Kidney tubule cell (primary cell): ENCODE results near the gene SOAT2.

ENCODE experiments used
- DNase-seq: peaks from one replicate; pipeline ENCODE4 v3.0.0-alpha.2; 2018; ENCODE audit warnings: low spot score

SOAT2 gene, protein sequence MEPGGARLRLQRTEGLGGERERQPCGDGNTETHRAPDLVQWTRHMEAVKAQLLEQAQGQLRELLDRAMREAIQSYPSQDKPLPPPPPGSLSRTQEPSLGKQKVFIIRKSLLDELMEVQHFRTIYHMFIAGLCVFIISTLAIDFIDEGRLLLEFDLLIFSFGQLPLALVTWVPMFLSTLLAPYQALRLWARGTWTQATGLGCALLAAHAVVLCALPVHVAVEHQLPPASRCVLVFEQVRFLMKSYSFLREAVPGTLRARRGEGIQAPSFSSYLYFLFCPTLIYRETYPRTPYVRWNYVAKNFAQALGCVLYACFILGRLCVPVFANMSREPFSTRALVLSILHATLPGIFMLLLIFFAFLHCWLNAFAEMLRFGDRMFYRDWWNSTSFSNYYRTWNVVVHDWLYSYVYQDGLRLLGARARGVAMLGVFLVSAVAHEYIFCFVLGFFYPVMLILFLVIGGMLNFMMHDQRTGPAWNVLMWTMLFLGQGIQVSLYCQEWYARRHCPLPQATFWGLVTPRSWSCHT

GRCh38 chr12:53102883-53103807 is at the start of gene SOAT2:
SOAT2 (plus strand) TSS chr12:53103486; CDS start chr12:53103578, 92 bp downstream.
- DNase-seq, result peak; percentile 51

GRCh38 chr12:53054112-53054878 is 49.0 kb upstream of the SOAT2 start:
- peak; percentile 95 for DNase-seq

DNA sequence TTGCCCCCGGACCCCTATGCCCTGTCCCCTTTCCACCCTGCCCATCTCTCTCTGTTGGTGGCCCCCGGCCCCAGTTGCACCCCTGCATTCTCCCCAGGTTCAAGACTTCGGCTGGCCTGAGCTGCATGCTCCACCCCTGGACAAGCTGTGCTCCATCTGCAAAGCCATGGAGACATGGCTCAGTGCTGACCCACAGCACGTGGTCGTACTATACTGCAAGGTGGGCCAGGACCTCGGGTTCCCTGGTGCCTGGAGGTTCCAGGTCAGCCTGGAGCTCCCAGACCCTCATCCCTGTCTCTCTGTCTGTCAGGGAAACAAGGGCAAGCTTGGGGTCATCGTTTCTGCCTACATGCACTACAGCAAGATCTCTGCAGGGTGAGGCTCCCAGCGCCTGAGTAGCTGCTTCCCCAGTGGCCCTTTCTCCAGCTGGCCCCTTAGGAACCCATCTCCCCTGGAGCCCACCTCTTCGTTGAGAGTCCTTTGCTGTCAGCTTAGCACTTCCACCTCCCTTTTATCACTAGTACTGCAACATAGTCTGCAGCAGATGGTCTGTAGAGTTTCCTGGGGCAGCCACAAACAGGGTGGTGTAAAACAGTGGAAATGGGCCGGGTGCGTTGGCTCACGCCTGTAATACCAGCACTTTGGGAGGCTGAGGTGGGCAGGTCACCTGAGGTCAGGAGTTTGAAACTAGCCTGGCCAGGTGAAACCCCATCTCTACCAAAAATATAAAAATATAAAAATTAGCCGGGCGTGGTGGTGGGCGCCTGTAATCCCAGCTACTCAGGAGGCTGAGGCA is 47.6 kb upstream of the SOAT2 start:
- DNase-seq, result no peak

GRCh38 chr12:53056296-53056695 is 47.0 kb upstream of the SOAT2 start:
- no peak for DNase-seq

DNA sequence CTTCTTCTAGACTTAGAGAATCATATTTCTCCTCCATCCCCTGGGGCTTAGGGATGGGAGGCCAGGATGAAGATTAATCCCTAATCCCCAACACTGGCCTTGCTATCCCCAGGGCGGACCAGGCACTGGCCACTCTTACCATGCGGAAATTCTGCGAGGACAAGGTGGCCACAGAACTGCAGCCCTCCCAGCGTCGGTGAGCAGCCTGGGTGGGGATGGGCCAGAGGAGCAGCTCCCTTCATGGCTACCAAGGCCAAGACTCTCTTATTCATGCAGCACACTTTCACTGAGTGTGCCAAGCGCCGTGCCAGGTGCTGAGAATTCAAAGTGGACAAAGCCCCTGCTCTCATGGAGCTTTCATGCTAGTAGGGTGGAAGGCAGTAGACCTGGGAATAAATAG is 46.4 kb upstream of the SOAT2 start:
- no peak for DNase-seq

DNA sequence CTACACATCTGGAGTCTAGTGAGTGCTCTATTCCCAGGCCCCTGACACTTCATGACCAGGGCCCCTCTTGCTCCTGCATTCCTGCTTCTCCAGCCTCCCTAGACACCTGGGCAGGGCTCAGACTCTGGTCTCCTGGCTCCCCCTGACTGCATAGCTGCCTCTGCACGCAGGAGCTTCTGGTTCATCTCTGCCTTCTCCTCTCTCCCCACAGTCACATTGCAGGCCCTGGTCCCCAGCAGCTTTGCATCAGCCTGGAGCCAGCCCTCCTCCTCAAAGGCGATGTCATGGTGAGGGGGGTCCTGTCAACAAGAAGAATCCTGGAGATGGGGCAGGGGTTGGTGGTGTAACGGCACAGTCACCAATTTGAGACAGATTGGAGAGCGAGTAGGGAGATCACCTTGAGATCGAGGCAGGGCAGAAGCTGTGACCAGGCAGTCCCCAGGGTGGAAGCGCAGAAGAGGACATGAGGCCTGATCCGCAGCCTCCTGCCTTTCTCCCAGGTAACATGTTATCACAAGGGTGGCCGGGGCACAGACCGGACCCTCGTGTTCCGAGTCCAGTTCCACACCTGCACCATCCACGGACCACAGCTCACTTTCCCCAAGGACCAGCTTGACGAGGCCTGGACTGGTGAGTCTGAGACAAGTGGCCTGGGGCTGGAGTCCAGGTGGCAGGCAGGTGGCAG is 45.3 kb upstream of the SOAT2 start:
- DNase-seq, result no peak

DNA sequence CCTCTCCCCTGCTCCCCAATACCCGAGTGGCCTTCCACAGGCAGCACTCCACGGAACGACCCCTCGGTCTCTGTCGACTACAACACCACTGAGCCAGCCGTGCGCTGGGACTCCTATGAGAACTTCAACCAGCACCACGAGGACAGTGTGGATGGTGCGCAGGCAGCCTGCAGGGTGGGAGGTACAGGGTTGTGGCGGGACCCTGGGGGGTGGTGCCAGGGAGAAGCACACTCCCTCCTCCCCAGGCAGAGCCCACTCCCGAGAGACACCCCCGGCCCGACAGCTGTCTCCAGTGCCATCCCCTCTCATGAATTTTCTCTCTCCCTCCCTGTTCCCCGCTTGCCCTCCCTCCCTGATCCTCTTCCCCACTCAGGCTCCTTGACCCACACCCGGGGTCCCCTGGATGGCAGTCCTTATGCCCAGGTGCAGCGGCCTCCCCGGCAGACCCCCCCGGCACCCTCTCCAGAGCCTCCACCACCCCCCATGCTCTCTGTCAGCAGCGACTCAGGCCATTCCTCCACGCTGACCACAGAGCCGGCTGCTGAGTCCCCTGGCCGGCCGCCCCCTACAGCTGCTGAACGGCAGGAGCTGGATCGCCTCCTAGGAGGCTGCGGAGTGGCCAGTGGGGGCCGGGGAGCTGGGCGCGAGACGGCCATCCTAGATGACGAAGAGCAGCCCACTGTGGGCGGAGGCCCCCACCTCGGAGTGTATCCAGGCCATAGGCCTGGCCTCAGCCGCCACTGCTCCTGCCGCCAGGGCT is 44.4 kb upstream of the SOAT2 start:
- DNase-seq, result no peak

- DNase-seq, result no peak
These were observed 43.7 kb upstream of the SOAT2 start for GRCh38 chr12:53059434-53060063.

GRCh38 chr12:53060064-53060720 is 43.1 kb upstream of the SOAT2 start:
- DNase-seq, result no peak

DNA sequence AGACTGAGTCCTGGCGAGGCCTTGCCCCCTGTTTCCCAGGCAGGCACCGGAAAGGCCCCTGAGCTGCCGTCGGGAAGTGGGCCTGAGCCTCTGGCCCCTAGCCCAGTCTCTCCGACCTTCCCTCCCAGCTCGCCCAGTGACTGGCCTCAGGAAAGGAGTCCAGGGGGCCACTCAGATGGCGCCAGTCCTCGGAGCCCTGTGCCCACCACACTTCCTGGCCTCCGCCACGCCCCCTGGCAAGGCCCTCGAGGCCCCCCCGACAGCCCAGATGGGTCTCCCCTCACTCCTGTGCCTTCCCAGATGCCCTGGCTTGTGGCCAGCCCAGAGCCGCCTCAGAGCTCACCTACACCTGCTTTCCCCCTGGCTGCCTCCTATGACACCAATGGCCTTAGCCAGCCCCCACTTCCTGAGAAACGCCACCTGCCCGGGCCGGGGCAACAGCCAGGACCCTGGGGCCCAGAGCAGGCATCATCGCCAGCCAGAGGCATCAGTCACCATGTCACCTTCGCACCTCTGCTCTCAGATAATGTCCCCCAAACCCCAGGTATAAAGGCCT is 42.5 kb upstream of the SOAT2 start:
- DNase-seq, result no peak

DNA sequence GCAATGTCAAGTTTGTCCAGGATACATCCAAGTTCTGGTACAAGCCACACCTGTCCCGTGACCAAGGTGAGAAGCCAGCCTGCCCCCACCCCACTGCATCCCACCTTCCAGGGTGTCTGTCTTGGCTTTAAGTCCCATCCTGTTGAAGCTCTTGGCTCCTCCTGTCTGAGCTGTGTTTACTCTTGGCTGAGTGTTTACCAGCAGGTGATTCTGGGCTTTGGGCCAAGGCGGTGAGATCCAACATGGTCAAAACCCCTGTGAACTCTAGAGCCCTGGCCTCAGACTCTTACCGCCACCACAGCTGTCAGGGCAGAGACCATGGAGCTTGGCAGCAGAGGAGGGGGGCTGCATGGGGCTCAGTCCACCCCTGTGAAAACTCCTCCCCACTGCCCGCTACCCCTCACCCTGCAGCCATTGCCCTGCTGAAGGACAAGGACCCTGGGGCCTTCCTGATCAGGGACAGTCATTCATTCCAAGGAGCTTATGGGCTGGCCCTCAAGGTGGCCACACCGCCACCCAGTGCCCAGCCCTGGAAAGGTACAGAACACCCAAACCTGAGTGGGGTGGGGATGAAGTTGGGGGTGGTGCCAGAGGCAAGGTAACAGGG is 41.8 kb upstream of the SOAT2 start:
- peak; percentile 47 for DNase-seq

- DNase-seq, result no peak
These were observed 41.0 kb upstream of the SOAT2 start for GRCh38 chr12:53062011-53062961.

DNA sequence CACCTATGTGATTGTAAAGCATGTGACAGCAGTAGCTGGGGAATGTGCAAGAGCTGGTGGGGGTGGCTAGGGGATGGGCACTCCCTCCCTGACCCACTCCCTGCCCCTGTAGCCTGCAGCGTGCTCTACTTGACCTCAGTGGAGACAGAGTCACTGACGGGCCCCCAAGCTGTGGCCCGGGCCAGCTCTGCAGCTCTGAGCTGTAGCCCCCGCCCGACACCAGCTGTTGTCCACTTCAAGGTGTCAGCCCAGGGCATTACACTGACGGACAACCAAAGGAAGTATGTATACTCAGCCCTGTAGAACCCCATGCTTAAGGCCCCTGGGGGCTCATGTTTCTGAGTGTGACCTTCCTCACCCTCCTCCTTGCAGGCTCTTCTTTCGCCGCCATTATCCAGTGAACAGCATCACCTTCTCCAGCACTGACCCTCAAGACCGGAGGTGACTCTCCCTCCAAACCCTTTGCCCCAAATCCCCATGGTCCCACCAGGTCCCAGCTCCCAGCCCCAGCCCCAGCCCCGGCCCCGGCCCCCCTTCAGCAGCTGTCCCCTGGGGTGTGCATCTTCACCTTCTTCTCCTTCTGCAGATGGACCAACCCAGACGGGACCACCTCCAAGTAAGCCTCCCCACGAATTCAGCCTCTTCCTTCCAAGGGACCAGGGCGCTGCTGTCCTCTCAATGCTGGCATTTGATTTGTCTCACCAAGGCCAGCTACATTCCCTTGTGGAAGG is 40.1 kb upstream of the SOAT2 start:
- DNase-seq, result no peak

- DNase-seq, result no peak
These were observed 39.3 kb upstream of the SOAT2 start for GRCh38 chr12:53063708-53064612.
